ENCODE results near the gene CYP24A1. TPM values are rescaled to one million over a fixed set of nuclear protein-coding genes. Genes with fewer than 3 reads are reported as not detected.

CYP24A1 gene
- polyA plus RNA-seq, 3 donors, result not detected

DNA sequence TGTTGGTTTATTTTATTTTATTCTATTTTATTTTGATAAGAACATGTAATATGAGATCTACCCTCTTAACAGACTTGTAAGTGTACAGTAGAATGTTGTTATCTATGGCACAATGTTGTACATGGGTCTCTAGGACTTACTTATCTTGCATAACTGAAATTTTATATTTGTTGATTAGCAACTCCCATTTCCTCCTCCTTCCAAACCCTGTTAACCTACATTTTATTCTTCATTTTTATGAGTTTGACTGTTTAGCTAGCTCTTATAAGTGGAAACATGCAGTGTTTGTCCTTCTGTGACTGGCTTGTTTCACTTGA is 65.5 kb downstream of the CYP24A1 start:
- DNase-seq, result no peak
- peaks cover 3 to 7% of the 10 kb centered on the region in 2 donors for H3K4me1 ChIP-seq (ENCODE audit: control insufficient read depth in 1 of 2, insufficient read depth in 2 of 2, low read length in 2 of 2)
- no peak overlapping the region for H3K4me2 ChIP-seq (replicated peaks; ENCODE audit: extremely low read depth, low read length, poor library complexity, severe bottlenecking)
- no peak overlapping the region for H3K4me3 ChIP-seq (replicated peaks in 1 of 3; ENCODE audit: low read depth in 2 of 3, low read length in 3 of 3)
- peaks cover 0 to 5% (median 0%) of the 10 kb centered on the region in 3 donors for H3K27me3 Mint-ChIP-seq (ENCODE audit: low read depth in 3 of 3)
- H3K9me3 ChIP-seq (replicated peaks in 1 of 2; ENCODE audit: control insufficient read depth in 1 of 2, insufficient read depth in 1 of 2, low read length in 2 of 2), result no peaks in the 10 kb centered on the region
- no peak overlapping the region for H3K4me3 Mint-ChIP-seq
- no peaks in the 10 kb centered on the region for H3K79me2 ChIP-seq (ENCODE audit: insufficient read depth, low read length)
- peaks cover 3 to 7% (median 4%) of the 10 kb centered on the region in 7 donors for H3K9me3 Mint-ChIP-seq
- no peaks in the 10 kb centered on the region for H3K27me3 ChIP-seq (ENCODE audit: control insufficient read depth in 2 of 2, insufficient read depth in 2 of 2, low read length in 2 of 2)
- no peak overlapping the region for H3K27ac Mint-ChIP-seq
- H3K27ac ChIP-seq (ENCODE audit: low read depth in 1 of 2, low read length in 2 of 2), result no peak overlapping the region
- no peaks in the 10 kb centered on the region for H3K36me3 ChIP-seq (replicated peaks in 1 of 2; ENCODE audit: control insufficient read depth in 1 of 2, insufficient read depth in 2 of 2, low read length in 2 of 2)
- no peak overlapping the region for H2AFZ ChIP-seq (ENCODE audit: insufficient read depth, low read depth, low read length, poor library complexity, severe bottlenecking)
- peaks cover 11% of the 10 kb centered on the region for H3K4me1 Mint-ChIP-seq
- no peaks in the 10 kb centered on the region for H3K36me3 Mint-ChIP-seq
- no peaks in the 10 kb centered on the region for H4K20me1 ChIP-seq (ENCODE audit: insufficient read depth, low read length)
- TF ChIP-seq, protein P1, sequence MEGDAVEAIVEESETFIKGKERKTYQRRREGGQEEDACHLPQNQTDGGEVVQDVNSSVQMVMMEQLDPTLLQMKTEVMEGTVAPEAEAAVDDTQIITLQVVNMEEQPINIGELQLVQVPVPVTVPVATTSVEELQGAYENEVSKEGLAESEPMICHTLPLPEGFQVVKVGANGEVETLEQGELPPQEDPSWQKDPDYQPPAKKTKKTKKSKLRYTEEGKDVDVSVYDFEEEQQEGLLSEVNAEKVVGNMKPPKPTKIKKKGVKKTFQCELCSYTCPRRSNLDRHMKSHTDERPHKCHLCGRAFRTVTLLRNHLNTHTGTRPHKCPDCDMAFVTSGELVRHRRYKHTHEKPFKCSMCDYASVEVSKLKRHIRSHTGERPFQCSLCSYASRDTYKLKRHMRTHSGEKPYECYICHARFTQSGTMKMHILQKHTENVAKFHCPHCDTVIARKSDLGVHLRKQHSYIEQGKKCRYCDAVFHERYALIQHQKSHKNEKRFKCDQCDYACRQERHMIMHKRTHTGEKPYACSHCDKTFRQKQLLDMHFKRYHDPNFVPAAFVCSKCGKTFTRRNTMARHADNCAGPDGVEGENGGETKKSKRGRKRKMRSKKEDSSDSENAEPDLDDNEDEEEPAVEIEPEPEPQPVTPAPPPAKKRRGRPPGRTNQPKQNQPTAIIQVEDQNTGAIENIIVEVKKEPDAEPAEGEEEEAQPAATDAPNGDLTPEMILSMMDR (IDR thresholded peaks at IDR 0.05), result no peak
- intact Hi-C loops (cut with micrococcal nuclease), result no loop called here
- no peak overlapping the region for H3K9ac ChIP-seq (ENCODE audit: insufficient read depth, low read length, poor library complexity, severe bottlenecking)

DNA sequence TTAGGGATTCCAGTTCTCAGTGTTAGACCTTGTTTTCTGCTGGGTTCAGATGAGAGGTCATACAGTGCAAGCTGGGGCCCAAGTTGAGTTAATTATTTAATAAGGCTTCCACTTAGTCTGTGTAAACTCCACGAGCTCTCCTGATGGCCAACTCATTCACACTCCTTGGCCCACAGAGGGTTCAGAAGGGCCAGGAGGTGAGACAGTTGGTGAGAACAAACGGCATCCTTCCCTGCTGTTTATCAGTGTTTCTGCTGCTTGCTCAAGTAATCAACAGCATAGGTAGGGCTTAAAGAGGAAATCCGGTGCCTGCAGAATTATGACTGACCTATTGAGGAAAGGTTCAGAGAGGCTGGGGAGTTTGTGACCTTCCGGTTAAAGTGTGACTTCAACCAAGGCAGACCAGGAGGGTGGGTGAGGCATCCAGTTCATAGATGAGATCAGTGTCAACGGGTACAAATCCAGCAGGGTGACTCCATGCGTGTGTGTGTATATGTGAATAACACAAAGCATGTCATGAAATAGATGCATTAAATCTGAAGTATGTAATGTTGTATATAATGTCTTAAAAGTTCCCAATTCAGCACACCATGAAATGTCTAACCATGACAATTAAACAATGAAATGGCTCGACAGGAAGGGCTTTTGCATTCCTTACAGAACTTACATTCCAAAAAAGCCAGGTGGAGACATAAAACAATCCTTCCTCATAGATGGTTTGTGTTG is 66.0 kb downstream of the CYP24A1 start:
- no peaks in the 10 kb centered on the region for H3K36me3 ChIP-seq (replicated peaks in 1 of 2; ENCODE audit: control insufficient read depth in 1 of 2, insufficient read depth in 2 of 2, low read length in 2 of 2)
- H3K9me3 Mint-ChIP-seq, result peaks cover 3 to 7% (median 4%) of the 10 kb centered on the region in 7 donors
- H3K4me3 Mint-ChIP-seq, result no peak overlapping the region
- peaks cover 12% of the 10 kb centered on the region for H3K4me1 Mint-ChIP-seq
- H3K27me3 Mint-ChIP-seq (ENCODE audit: low read depth in 3 of 3), result peaks cover 0 to 5% (median 0%) of the 10 kb centered on the region in 3 donors
- H3K36me3 Mint-ChIP-seq, result no peaks in the 10 kb centered on the region
- no peak overlapping the region for H3K4me3 ChIP-seq (replicated peaks in 1 of 3; ENCODE audit: low read depth in 2 of 3, low read length in 3 of 3)
- H4K20me1 ChIP-seq (ENCODE audit: insufficient read depth, low read length), result no peaks in the 10 kb centered on the region
- H3K27ac Mint-ChIP-seq, result no peak overlapping the region
- no peak overlapping the region for H3K4me2 ChIP-seq (replicated peaks; ENCODE audit: extremely low read depth, low read length, poor library complexity, severe bottlenecking)
- intact Hi-C loops (cut with micrococcal nuclease), result no loop called here
- H3K27me3 ChIP-seq (ENCODE audit: control insufficient read depth in 2 of 2, insufficient read depth in 2 of 2, low read length in 2 of 2), result no peaks in the 10 kb centered on the region
- no peak for DNase-seq
- peaks cover 3 to 7% of the 10 kb centered on the region in 2 donors for H3K4me1 ChIP-seq (ENCODE audit: control insufficient read depth in 1 of 2, insufficient read depth in 2 of 2, low read length in 2 of 2)
- TF ChIP-seq, protein P1 (IDR thresholded peaks at IDR 0.05), result no peak
- 96% methylated on average over 3 of the region's 7 CpGs for WGBS (ENCODE audit: insufficient coverage)
- H3K27ac ChIP-seq (ENCODE audit: low read depth in 1 of 2, low read length in 2 of 2), result no peak overlapping the region
- H3K79me2 ChIP-seq (ENCODE audit: insufficient read depth, low read length), result no peaks in the 10 kb centered on the region
- no peak overlapping the region for H3K9ac ChIP-seq (ENCODE audit: insufficient read depth, low read length, poor library complexity, severe bottlenecking)
- no peak overlapping the region for H2AFZ ChIP-seq (ENCODE audit: insufficient read depth, low read depth, low read length, poor library complexity, severe bottlenecking)
- H3K9me3 ChIP-seq (replicated peaks in 1 of 2; ENCODE audit: control insufficient read depth in 1 of 2, insufficient read depth in 1 of 2, low read length in 2 of 2), result no peaks in the 10 kb centered on the region

All from CD14-positive monocyte (primary cell).